ENCODE data around the gene SLC8A3.
A peak's percentile ranks its signal among the peaks of the same experiment; 100 is the strongest.

SLC8A3 gene

GRCh38 chr14:70032447-70032846, 156.3 kb downstream of the SLC8A3 start:
- DNase-seq (ENCODE audit: low read depth): no peak
- H3K4me3 ChIP-seq (ENCODE audit: low read depth, low read length): no peak overlapping the region
- TF ChIP-seq CTCF (IDR thresholded peaks at IDR 0.05; ENCODE audit: insufficient read depth, low read depth, low read length, missing control alignments): no peak

GRCh38 chr14:70032016-70032415, 156.7 kb downstream of the SLC8A3 start:
- DNase-seq (ENCODE audit: low read depth): no peak
- TF ChIP-seq CTCF (IDR thresholded peaks at IDR 0.05; ENCODE audit: insufficient read depth, low read depth, low read length, missing control alignments): no peak
- no peak overlapping the region for H3K4me3 ChIP-seq (ENCODE audit: low read depth, low read length)

- no peak for DNase-seq (ENCODE audit: low read depth)
- no peak for TF ChIP-seq CTCF (IDR thresholded peaks at IDR 0.05; ENCODE audit: insufficient read depth, low read depth, low read length, missing control alignments)
- H3K4me3 ChIP-seq (ENCODE audit: low read depth, low read length): no peak overlapping the region
These were observed 159.2 kb downstream of the SLC8A3 start for GRCh38 chr14:70029296-70030132.

- TF ChIP-seq CTCF (IDR thresholded peaks at IDR 0.05; ENCODE audit: insufficient read depth, low read depth, low read length, missing control alignments): peak; percentile 95
- no peak overlapping the region for H3K4me3 ChIP-seq (ENCODE audit: low read depth, low read length)
- DNase-seq (ENCODE audit: low read depth): peak; percentile 68
These were observed 160.8 kb downstream of the SLC8A3 start for GRCh38 chr14:70027785-70028428.

- no peak for DNase-seq (ENCODE audit: low read depth)
- no peak for TF ChIP-seq CTCF (IDR thresholded peaks at IDR 0.05; ENCODE audit: insufficient read depth, low read depth, low read length, missing control alignments)
- no peak overlapping the region for H3K4me3 ChIP-seq (ENCODE audit: low read depth, low read length)
These were observed 164.9 kb downstream of the SLC8A3 start for GRCh38 chr14:70023871-70024270.

GRCh38 chr14:70022771-70023445, 165.8 kb downstream of the SLC8A3 start:
- DNase-seq (ENCODE audit: low read depth): no peak
- TF ChIP-seq CTCF (IDR thresholded peaks at IDR 0.05; ENCODE audit: insufficient read depth, low read depth, low read length, missing control alignments): no peak
- H3K4me3 ChIP-seq (ENCODE audit: low read depth, low read length): no peak overlapping the region

Measured in GM12865 (cell line).